Karpas-422 (cell line): ENCODE results near the gene MPP3. TPM values are rescaled to one million over a fixed set of nuclear protein-coding genes. Genes with fewer than 3 reads are reported as not detected.
"Not testable (repeated sequence)": the region's sequence is repeated elsewhere in the genome, so short reads cannot be mapped to it uniquely, and the experiment has no call there.

Source experiments
- DNase-seq: peaks from one replicate; pipeline ENCODE4 v3.0.0-alpha.2; 2015
- H2AFZ ChIP-seq: fragments of 200-600 bp; sonication (generic); 2 replicates; pipeline ENCODE4 v1.6.1; 2014; ENCODE audit warnings: antibody characterized with exemption, low read length, mixed read lengths
- H3K27ac ChIP-seq: fragments of 200-600 bp; sonication (generic); 2 replicates; pipeline ENCODE4 v1.5.1; 2014; ENCODE audit warnings: mild to moderate bottlenecking, low read length, moderate library complexity
- H3K27me3 ChIP-seq: fragments of 200-600 bp; sonication (generic); 2 replicates; pipeline ENCODE4 v1.6.1; 2014; ENCODE audit warnings: low read length, mixed read lengths
- H3K36me3 ChIP-seq: fragments of 200-600 bp; sonication (generic); 2 replicates; pipeline ENCODE4 v1.6.1; 2014; ENCODE audit warnings: low read length, mixed read lengths; ENCODE audit not compliant: insufficient read depth
- H3K4me1 ChIP-seq: fragments of 200-600 bp; sonication (generic); 2 replicates; pipeline ENCODE4 v1.6.1; 2014; ENCODE audit warnings: mild to moderate bottlenecking, low read length, mixed read lengths
- H3K4me2 ChIP-seq: fragments of 200-600 bp; sonication (generic); 2 replicates; pipeline ENCODE4 v1.6.1; 2014; ENCODE audit warnings: low read length, low read depth, mild to moderate bottlenecking; ENCODE audit not compliant: poor library complexity, severe bottlenecking
- H3K4me3 ChIP-seq: fragments of 200-600 bp; sonication (generic); 2 replicates; pipeline ENCODE4 v1.5.1; 2014; ENCODE audit warnings: mild to moderate bottlenecking, antibody characterized with exemption, low read length, mixed read lengths
- H3K79me2 ChIP-seq: fragments of 200-600 bp; sonication (generic); 2 replicates; pipeline ENCODE4 v1.6.1; 2014; ENCODE audit warnings: mild to moderate bottlenecking, low read length, mixed read lengths
- H3K9ac ChIP-seq: fragments of 200-600 bp; sonication (generic); 2 replicates; pipeline ENCODE4 v1.6.0; 2014; ENCODE audit warnings: low read length
- H3K9me2 ChIP-seq: fragments of 200-600 bp; sonication (generic), shearing (Covaris generic); replicated peaks from 2 replicates; pipeline ENCODE4 v1.6.0; 2014; ENCODE audit warnings: mild to moderate bottlenecking, low read length, moderate library complexity; ENCODE audit not compliant: insufficient read depth
- H3K9me3 ChIP-seq: fragments of 300-700, 200-600 bp; sonication (generic); 2 replicates; pipeline ENCODE4 v1.6.1; 2014; ENCODE audit warnings: low read length, mixed read lengths
- H4K20me1 ChIP-seq: fragments of 200-600 bp; sonication (generic); 2 replicates; pipeline ENCODE4 v1.6.1; 2014; ENCODE audit warnings: mild to moderate bottlenecking, antibody characterized with exemption, low read length, low read depth; ENCODE audit not compliant: insufficient read depth
- total RNA-seq: library from RNA; depleted of rRNA; stranded (reverse); fragments of >200 nt; shearing (Covaris generic); gene quantifications from 2 replicates; pipeline ENCODE4 v1.2.3, GENCODE V29; 2014; ENCODE audit warnings: low replicate concordance

MPP3 gene
- total RNA-seq, 1 experiment from 2014 or later, result not detected

DNA sequence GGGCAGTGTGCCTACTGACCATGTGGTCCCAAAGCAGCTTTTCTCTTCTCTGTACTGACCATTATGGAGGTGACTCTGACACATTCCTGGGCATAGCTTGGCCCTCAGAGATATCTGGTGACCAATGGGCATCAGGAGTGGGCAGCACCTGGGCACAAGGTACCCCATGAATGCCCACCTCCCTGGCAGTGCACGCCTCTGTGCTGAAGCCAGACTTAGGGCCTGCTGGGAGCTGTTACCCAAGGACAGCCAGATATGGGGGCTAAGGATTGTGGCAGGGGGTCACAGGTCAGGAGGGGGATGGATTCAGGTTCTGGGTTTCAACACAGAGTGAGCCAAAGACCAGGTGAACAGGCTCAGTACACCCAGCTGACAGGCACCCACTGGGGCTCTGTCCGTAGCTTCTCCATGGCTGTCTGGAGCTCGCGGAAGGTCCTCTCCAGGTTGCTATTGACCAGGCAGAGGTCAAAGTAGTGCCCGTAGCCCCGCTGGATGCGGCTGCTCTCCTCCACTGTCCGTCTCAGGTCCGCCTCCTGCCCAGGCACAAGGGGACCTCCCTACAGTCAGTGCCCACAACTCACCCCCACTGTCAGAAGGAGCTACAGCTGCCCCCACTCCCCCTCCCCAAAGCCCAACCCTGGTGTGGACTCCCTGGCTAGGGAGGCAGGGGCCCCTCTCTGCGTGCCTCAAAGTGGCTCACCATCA, 44.7 kb upstream of the MPP3 start:
- no peaks in the 10 kb centered on the region for H3K36me3 ChIP-seq
- no peaks in the 10 kb centered on the region for H3K9me2 ChIP-seq
- no peak overlapping the region for H2AFZ ChIP-seq
- no peaks in the 10 kb centered on the region for H3K27me3 ChIP-seq
- no peak overlapping the region for H3K4me3 ChIP-seq
- peaks cover 11% of the 10 kb centered on the region for H3K4me1 ChIP-seq
- no peaks in the 10 kb centered on the region for H4K20me1 ChIP-seq
- DNase-seq, result no peak
- no peak overlapping the region for H3K9ac ChIP-seq
- H3K4me2 ChIP-seq, result peak overlapping the region; percentile 40
- no peak overlapping the region for H3K27ac ChIP-seq
- H3K9me3 ChIP-seq, result no peaks in the 10 kb centered on the region
- no peaks in the 10 kb centered on the region for H3K79me2 ChIP-seq

DNA sequence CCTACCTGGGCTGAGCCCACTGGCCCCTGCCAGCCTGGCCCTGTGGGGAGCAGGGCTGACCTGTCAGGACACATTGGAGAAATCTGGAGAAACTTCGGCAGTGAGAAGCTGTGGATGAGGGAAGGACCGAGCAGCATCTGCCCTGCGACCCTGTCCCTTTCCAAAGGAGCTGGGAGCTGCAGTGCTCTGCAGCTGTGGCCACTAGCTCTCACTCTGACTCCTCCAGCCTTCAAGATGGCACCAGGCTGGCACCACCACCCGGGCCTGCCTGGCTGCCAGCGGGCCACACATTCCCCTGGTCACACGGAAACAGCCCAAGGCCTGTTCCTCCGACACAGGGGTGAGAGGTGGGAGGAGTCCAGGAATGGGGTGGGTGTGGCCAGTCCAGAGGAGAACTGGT, 44.1 kb upstream of the MPP3 start:
- H3K9me3 ChIP-seq, result no peaks in the 10 kb centered on the region
- no peaks in the 10 kb centered on the region for H3K79me2 ChIP-seq
- no peak for DNase-seq
- no peak overlapping the region for H2AFZ ChIP-seq
- no peaks in the 10 kb centered on the region for H3K9me2 ChIP-seq
- no peaks in the 10 kb centered on the region for H3K27me3 ChIP-seq
- H3K4me1 ChIP-seq, result peaks cover 11% of the 10 kb centered on the region
- H3K9ac ChIP-seq, result no peak overlapping the region
- no peak overlapping the region for H3K4me3 ChIP-seq
- H3K27ac ChIP-seq, result no peak overlapping the region
- H3K4me2 ChIP-seq, result no peak overlapping the region
- H4K20me1 ChIP-seq, result no peaks in the 10 kb centered on the region
- H3K36me3 ChIP-seq, result no peaks in the 10 kb centered on the region

DNA sequence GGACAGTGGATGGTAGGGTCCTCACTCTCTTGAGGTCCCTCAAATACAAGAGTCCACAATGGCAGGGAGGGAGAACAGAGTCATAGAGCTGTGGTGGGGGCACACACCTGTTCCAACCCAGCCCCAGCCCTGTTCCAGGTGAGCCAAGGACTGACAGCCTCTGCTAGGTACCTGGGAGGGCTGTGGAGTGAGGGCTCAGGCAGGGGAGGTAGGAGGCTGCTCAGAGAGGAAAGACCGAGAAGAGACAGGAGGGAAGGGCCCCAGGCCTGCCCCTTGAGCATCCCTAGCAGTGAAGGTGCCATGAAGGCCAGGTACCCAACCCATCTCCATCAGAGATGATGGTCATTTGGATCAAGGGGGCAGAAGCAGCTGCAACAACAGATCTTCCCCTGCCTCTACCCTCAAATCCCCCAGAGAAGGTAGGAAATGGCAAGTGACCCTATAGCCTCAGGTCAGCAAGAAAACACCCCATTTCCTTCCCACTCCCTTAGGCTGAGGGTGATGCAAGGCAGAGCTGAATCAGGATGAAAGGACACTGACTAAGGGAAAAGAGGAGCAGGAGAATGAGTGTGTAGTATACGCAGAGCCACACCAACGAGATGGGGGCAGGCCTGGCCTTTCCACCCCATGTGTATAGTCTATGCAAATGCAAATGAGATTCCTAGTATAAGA, 42.7 kb upstream of the MPP3 start:
- H3K4me3 ChIP-seq, result no peak overlapping the region
- no peaks in the 10 kb centered on the region for H3K27me3 ChIP-seq
- H3K9me2 ChIP-seq, result no peaks in the 10 kb centered on the region
- H3K9ac ChIP-seq, result no peak overlapping the region
- H3K36me3 ChIP-seq, result no peaks in the 10 kb centered on the region
- H3K9me3 ChIP-seq, result no peaks in the 10 kb centered on the region
- H3K4me2 ChIP-seq, result no peak overlapping the region
- H4K20me1 ChIP-seq, result no peaks in the 10 kb centered on the region
- DNase-seq, result no peak
- H3K4me1 ChIP-seq, result peaks cover 11% of the 10 kb centered on the region
- no peak overlapping the region for H3K27ac ChIP-seq
- H2AFZ ChIP-seq, result no peak overlapping the region
- H3K79me2 ChIP-seq, result no peaks in the 10 kb centered on the region

DNA sequence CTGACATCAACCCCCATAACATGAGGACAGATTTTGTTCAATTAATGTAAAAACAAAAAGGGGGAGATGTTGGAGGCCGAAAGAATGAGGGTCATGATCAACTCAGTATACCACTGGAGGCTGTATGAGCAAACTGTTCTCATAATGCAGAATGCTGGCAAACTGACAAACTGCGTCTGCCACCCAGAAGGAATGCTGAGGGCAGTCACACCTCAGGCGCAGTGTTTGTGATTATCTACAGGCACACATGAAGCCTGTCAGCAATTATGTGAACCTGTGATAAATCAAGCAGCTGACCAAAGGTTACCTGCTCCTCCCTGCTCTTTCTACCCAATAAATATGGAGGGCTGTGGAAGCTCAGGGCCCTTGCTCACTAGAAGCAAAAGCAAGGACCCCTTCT, 41.3 kb upstream of the MPP3 start:
- Histone ChIP-seq H3K27me3 (no peaks in the 10 kb centered on the region), H3K9me3 (no peaks in the 10 kb centered on the region), H3K27ac (no peak overlapping the region), H3K79me2 (no peaks in the 10 kb centered on the region), H2AFZ (no peak overlapping the region), H3K9me2 (no peaks in the 10 kb centered on the region), H4K20me1 (no peaks in the 10 kb centered on the region), H3K9ac (no peak overlapping the region), H3K36me3 (no peaks in the 10 kb centered on the region), H3K4me2 (no peak overlapping the region), H3K4me3 (no peak overlapping the region), H3K4me1 (peaks cover 11% of the 10 kb centered on the region)
- no peak for DNase-seq

DNA sequence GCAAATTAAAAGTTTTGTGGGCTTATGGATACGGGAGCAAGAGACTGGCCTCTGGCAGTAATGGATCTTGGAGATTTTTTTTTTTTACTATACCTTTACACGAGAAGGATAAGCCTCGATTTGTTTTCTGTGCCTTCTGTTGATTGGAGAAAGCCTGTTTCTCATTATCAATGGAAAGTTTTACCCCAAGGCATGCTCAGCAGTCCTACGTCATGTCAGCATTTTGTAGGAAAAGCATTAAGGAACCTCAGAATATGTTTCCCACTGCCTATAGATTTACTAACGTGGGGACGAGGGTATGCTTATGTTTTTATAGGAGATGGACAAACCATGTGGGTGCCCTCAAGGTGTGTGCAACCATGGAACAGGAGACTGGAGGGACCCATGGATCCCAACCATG, 40.9 kb upstream of the MPP3 start:
- no peak for DNase-seq
- Histone ChIP-seq H3K4me2 (no peak overlapping the region), H4K20me1 (no peaks in the 10 kb centered on the region), H3K4me3 (no peak overlapping the region), H3K79me2 (no peaks in the 10 kb centered on the region), H3K27ac (no peak overlapping the region), H3K9me3 (no peaks in the 10 kb centered on the region), H3K9ac (no peak overlapping the region), H3K9me2 (no peaks in the 10 kb centered on the region), H2AFZ (no peak overlapping the region), H3K4me1 (peaks cover 11% of the 10 kb centered on the region), H3K36me3 (no peaks in the 10 kb centered on the region), H3K27me3 (no peaks in the 10 kb centered on the region)

DNA sequence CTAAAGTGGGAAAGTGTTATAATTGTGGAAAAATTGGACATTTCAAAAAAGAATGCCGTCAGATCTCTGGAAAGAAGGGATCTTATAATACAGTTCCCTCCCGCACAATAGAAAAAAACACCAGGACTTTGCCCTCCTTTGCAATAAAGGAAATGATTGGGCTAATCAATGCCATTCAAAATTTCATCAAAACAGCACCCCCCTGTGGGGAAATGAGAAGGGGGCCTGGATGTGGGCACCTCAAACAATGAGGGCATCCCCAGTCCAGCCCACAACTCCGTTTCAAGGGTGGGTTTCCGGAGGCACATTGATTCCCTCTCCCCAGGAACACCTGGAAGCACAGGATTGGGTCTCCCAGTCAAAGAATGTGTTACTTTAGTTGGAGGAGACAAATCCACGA, 40.1 kb upstream of the MPP3 start:
- H3K9me3 ChIP-seq, result no peaks in the 10 kb centered on the region
- no peaks in the 10 kb centered on the region for H3K79me2 ChIP-seq
- no peaks in the 10 kb centered on the region for H3K9me2 ChIP-seq
- no peak overlapping the region for H3K4me3 ChIP-seq
- H3K36me3 ChIP-seq, result no peaks in the 10 kb centered on the region
- no peak overlapping the region for H3K4me2 ChIP-seq
- H3K4me1 ChIP-seq, result peaks cover 8% of the 10 kb centered on the region
- no peaks in the 10 kb centered on the region for H3K27me3 ChIP-seq
- no peak for DNase-seq
- H4K20me1 ChIP-seq, result no peaks in the 10 kb centered on the region
- no peak overlapping the region for H2AFZ ChIP-seq
- H3K9ac ChIP-seq, result no peak overlapping the region
- no peak overlapping the region for H3K27ac ChIP-seq

DNA sequence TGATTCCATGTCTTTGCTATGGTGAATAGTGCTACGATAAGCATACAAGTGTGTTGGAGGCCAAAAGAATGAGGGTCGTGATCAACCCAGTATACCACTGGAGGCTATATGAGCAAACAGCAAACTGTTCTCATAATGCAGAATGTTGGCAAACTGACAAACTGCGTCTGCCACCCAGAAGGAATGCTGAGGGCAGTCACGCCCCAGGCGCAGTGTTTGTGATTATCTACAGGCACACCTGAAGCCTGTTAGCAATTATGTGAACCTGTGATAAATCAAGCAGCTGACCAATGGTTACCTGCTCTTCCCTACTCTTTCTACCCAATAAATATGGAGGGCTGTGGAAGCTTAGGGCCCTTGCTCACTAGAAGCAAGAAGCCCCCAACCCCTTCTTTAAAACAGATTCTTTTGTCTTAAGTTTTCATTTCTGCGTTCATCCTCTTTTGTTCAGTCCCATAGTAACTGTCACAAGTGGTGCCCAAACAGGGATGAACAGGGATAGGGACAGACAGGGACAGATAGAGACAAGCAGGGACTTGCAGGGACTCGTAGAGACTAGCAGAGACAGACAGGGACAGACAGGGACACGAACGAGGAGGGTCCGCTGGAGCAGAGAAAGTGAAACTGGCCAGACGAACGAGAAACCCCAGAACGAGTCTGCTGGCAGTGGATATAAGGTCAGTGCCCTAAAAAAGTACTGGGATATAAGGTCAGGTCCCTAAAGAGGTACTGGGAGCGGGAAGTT, 39.2 kb upstream of the MPP3 start:
- DNase-seq, result no peak
- Histone ChIP-seq H4K20me1 (no peaks in the 10 kb centered on the region), H3K4me3 (no peak overlapping the region), H3K9me3 (no peaks in the 10 kb centered on the region), H3K9me2 (no peaks in the 10 kb centered on the region), H3K79me2 (no peaks in the 10 kb centered on the region), H3K36me3 (no peaks in the 10 kb centered on the region), H3K27ac (no peak overlapping the region), H3K4me1 (no peaks in the 10 kb centered on the region), H3K9ac (no peak overlapping the region), H3K4me2 (no peak overlapping the region), H2AFZ (no peak overlapping the region), H3K27me3 (no peaks in the 10 kb centered on the region)

DNA sequence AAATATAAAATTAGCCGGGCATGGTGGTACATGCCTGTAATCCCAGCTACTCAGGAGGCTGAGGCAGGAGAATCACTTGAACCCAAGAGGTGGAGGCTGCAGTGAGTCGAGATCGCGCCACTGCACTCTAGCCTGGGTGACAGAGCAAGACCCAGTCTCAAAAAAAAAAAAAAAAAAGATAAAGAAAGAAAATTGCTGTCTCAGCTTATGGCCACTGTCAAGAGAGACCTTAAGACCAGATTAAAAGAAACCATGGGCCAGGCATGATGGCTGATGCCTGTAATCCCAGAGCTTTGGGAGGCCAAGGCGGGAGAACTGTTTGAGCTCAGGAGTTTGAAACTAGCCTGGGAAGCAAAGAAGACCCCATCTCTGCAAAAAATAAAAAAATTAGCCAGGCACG, 36.1 kb upstream of the MPP3 start:
- not testable (repeated sequence) for H3K79me2 ChIP-seq, H3K27ac ChIP-seq, DNase-seq, H3K27me3 ChIP-seq, H3K4me1 ChIP-seq, H4K20me1 ChIP-seq, H3K9me2 ChIP-seq, H2AFZ ChIP-seq, H3K4me2 ChIP-seq, H3K9ac ChIP-seq, H3K9me3 ChIP-seq, H3K36me3 ChIP-seq, H3K4me3 ChIP-seq
